Measurements from ENCODE around the gene TTLL10. TPM values are rescaled to one million over a fixed set of nuclear protein-coding genes. Genes with fewer than 3 reads are reported as not detected.
"Not testable (repeated sequence)": the region's sequence is repeated elsewhere in the genome, so short reads cannot be mapped to it uniquely, and the experiment has no call there.

The TTLL10 gene
- total RNA-seq, 2 experiments from 2014 or later: not detected

DNA sequence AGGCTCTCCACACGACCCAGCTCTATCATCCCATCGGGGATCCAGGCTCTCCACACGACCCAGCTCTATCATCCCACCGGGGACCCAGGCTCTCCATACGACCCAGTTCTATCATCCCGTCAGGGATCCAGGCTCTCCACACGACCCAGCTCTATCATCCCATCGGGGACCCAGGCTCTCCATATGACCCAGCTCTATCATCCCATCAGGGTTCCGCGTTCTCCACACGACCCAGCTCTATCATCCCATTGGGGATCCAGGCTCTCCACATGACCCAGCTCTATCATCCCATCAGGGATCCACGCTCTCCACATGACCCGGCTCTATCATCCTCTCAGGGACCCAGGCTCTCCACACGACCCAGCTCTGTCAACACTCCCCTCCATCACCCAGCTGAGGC is 20.5 kb upstream of the TTLL10 start:
- H3K4me1 Mint-ChIP-seq (ENCODE audit: low read depth); intact Hi-C loops (cut with micrococcal nuclease); H3K27me3 Mint-ChIP-seq (ENCODE audit: low read depth); H3K27ac Mint-ChIP-seq; H3K4me3 Mint-ChIP-seq; H3K36me3 Mint-ChIP-seq (ENCODE audit: low read depth); DNase-seq: not testable (repeated sequence)
- H3K9me3 Mint-ChIP-seq: peaks cover 21% of the 10 kb centered on the region
- CTCF ChIA-PET: interaction anchor here (0.7 to 0.8 kb wide), 2 partner anchors 31 to 84 kb away, joined by 3 to 5 read pairs; no protein-coding TSS in a partner anchor

DNA sequence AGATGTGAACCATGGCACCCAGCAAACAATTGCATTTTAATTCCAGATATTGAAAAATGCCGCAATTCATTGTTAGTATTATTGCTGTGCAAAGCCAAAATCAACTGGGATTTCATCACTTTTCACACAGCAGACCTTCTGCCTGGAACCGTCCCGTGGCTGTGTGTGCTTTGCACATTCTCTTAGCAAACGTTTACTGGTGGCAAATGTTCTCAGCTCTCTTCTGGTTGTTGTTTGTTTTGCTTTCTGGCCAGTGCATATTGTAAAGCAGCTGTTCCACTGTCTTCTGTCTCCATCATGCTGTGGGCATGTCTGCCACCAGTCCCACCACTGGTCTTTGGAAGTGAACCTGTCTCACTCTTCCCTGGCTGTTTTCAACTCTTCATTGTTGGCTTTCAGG is 19.8 kb upstream of the TTLL10 start:
- H3K27ac Mint-ChIP-seq: no peak overlapping the region
- no peak for DNase-seq
- intact Hi-C loops (cut with micrococcal nuclease): no loop called here
- H3K36me3 Mint-ChIP-seq (ENCODE audit: low read depth): no peaks in the 10 kb centered on the region
- H3K4me3 Mint-ChIP-seq: no peak overlapping the region
- H3K4me1 Mint-ChIP-seq (ENCODE audit: low read depth): no peaks in the 10 kb centered on the region
- peaks cover 21% of the 10 kb centered on the region for H3K9me3 Mint-ChIP-seq
- CTCF ChIA-PET: interaction anchor here (1.6 kb wide), 1 partner anchor 90 kb away, joined by 4 read pairs; no protein-coding TSS in a partner anchor
- H3K27me3 Mint-ChIP-seq (ENCODE audit: low read depth): no peaks in the 10 kb centered on the region

DNA sequence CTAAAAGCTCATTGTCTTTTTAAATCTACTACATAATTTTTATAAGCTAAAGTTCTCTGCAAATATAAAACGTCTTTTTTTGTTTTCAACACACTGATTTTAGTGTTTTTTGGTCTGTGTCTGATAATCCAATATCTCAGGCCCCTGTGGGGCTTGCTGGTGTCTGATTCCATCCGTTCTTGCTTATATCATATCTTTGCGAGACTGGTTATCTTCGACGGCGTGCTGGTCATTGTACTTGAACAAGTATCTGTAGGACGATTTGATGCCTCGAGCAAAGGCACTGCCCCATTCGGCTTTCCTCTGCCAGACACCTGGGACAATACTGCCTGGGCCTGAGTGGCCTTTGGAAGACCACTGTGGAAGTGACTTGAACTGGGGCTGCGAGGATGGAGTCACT is 18.4 kb upstream of the TTLL10 start:
- H3K4me3 Mint-ChIP-seq: no peak overlapping the region
- no peak for DNase-seq
- H3K27ac Mint-ChIP-seq: no peak overlapping the region
- H3K9me3 Mint-ChIP-seq: peaks cover 21% of the 10 kb centered on the region
- no peaks in the 10 kb centered on the region for H3K4me1 Mint-ChIP-seq (ENCODE audit: low read depth)
- CTCF ChIA-PET: interaction anchor here (1.6 kb wide), 1 partner anchor 91 kb away, joined by 4 read pairs; no protein-coding TSS in a partner anchor
- intact Hi-C loops (cut with micrococcal nuclease): loop anchor here (5.0 kb wide), 1 partner anchor 37 kb away; no protein-coding TSS in a partner anchor
- no peaks in the 10 kb centered on the region for H3K36me3 Mint-ChIP-seq (ENCODE audit: low read depth)
- no peaks in the 10 kb centered on the region for H3K27me3 Mint-ChIP-seq (ENCODE audit: low read depth)

DNA sequence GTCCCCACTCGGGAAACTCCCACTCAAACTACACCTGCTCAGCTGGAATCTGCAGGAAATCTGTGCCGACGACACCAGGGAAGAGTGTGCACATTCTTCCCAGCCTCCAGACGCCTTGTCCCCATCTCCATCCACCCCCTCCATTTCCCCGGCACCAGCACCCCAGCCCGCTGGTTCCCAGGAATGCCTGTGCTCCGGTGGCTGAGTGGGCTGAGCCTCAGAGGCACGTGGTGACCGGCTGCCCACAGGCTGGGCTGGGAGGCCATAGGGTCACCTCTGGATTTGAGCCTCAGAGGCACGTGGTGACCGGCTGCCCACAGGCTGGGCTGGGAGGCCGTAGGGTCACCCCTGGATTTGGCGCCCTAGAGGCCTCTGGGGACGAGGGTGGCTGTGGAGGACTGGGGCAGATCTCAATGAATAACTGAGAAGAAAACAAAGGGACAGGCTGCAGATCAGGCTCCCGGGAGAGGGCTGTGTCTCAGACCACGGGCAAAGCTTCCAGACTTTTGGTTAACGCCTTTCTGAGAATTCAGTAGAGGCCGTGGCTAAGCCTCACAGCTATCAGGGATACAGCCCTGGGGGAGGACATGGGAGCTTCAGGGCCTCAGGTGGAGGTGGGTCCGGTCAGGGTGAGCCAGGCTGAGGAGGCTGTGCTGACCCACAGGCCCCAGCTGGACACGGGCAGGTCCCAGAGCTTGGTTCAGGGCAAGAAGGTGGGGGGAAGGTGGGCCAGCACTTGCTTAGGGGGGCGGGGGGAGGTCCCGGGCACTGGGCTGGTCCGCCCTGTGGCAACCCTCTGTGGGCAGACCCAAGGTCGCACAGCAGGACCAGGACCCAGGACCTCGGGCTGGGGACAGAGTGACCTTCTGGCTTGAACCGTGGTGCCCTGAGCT is 17.3 kb upstream of the TTLL10 start:
- intact Hi-C loops (cut with micrococcal nuclease): loop anchor here (5.0 kb wide), 1 partner anchor 36 kb away; no protein-coding TSS in a partner anchor
- Mint-ChIP-seq H3K27me3 (ENCODE audit: low read depth) (no peaks in the 10 kb centered on the region), H3K9me3 (peaks cover 21% of the 10 kb centered on the region), H3K27ac (no peak overlapping the region), H3K36me3 (ENCODE audit: low read depth) (no peaks in the 10 kb centered on the region), H3K4me1 (ENCODE audit: low read depth) (no peaks in the 10 kb centered on the region), H3K4me3 (peak overlapping the region; percentile 52)
- no peak for DNase-seq
- CTCF ChIA-PET: interaction anchor here (1.2 kb wide), 1 partner anchor 34 kb away, joined by 4 read pairs; no protein-coding TSS in a partner anchor

DNA sequence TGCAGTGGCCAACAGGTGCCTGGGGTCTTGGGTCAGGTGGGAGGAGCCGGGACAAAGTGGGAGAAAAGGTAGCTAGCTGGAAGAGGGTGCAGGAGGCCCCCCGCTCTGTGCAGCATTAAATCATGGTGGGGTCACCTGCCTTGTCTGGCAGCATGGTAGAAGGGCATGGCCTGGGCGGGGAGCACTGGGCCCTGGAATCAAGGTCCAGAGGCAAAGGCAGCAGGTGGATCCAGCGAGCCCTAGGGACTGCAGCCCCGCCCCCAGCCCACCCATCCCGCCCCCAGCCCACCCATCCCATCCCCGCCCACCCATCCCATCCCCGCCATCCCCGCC is 16.7 kb upstream of the TTLL10 start:
- no peak for DNase-seq
- H3K36me3 Mint-ChIP-seq (ENCODE audit: low read depth): no peaks in the 10 kb centered on the region
- H3K9me3 Mint-ChIP-seq: peaks cover 21% of the 10 kb centered on the region
- no peaks in the 10 kb centered on the region for H3K27me3 Mint-ChIP-seq (ENCODE audit: low read depth)
- H3K4me3 Mint-ChIP-seq: peak overlapping the region; percentile 52
- CTCF ChIA-PET: interaction anchor here (0.6 to 1.2 kb wide), 2 partner anchors 19 to 34 kb away, joined by 3 to 4 read pairs; no protein-coding TSS in a partner anchor
- no peak overlapping the region for H3K27ac Mint-ChIP-seq
- intact Hi-C loops (cut with micrococcal nuclease): loop anchor here (5.0 kb wide), 1 partner anchor 35 kb away; no protein-coding TSS in a partner anchor
- H3K4me1 Mint-ChIP-seq (ENCODE audit: low read depth): no peaks in the 10 kb centered on the region

DNA sequence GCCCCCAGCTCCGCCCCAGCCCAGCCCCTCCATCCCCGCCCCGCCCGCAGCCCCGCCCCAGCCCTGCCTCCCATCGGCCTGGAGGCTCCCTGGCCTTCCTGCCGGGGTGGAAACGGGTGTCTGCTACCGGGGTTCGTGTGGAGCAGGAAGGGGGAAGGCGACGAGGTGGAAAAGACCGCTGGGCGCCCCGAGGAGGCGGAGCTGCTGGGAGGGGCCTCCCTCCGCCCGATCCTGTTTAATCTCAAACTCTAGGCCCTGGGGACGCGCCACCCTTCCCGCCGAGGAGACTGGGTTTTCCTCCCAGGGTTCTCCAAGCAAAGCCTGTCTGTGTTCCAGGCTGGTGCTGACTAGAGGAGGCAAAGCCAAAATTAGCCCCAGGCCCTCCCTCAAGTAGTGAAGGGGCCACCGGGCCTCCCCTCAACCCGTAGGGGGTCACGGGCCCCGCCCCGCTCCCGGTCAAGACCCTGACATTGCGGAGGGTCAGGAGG is 16.2 kb upstream of the TTLL10 start:
- intact Hi-C loops (cut with micrococcal nuclease): loop anchor here (5.0 kb wide), 1 partner anchor 35 kb away; no protein-coding TSS in a partner anchor
- Mint-ChIP-seq H3K4me3 (peak overlapping the region; percentile 75), H3K27ac (peak overlapping the region; percentile 46), H3K27me3 (ENCODE audit: low read depth) (no peaks in the 10 kb centered on the region), H3K9me3 (peaks cover 17% of the 10 kb centered on the region), H3K4me1 (ENCODE audit: low read depth) (no peaks in the 10 kb centered on the region), H3K36me3 (ENCODE audit: low read depth) (no peaks in the 10 kb centered on the region)
- CTCF ChIA-PET: interaction anchor here (0.6 to 1.2 kb wide), 2 partner anchors 19 to 35 kb away, joined by 3 to 4 read pairs; no protein-coding TSS in a partner anchor
- DNase-seq: peak; percentile 79

DNA sequence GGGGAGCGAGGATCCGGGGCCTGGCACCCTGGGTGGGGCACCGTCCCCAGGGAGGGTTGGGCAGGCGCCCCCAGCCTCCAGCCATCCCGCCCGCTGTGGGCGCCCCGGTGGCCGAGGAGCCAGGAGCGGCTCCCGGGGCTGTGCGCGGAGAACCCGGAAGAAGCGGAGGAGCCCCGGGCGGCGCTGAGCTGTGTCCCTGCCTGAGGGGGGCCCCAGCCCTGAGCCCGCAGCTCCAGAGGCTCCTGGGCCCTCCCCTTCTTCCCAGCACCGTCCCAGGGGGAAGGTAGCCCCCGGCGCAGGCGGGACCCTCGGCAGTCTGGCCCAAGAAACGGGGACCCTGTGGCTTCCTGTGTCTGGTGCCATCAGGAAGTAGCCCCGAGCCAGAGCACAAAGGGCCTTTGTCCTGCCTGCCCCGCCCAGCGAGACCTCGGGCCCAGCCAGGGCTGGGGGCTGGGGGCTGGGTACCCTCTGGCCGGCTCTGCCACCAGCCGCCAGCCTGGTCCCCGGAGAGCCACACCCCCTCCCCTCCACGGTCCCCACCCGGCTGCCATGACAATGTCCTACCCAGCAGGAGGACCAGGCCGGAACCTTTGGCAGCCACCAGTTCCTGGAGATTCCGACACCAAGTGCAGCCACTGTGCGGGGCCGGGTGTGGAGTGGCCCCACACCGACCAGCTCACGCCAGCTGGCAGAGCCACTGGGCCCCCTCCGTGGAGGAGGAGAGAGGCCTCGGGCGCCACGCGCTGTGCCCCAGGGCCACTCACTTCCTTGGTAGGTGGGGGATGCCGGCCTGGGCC is 15.6 kb upstream of the TTLL10 start:
- CTCF ChIA-PET: interaction anchor here (1.2 kb wide), 1 partner anchor 36 kb away, joined by 4 read pairs; no protein-coding TSS in a partner anchor
- Mint-ChIP-seq H3K27ac (no peak overlapping the region), H3K36me3 (ENCODE audit: low read depth) (no peaks in the 10 kb centered on the region), H3K27me3 (ENCODE audit: low read depth) (no peaks in the 10 kb centered on the region), H3K4me3 (peak overlapping the region; percentile 43), H3K9me3 (peaks cover 10% of the 10 kb centered on the region), H3K4me1 (ENCODE audit: low read depth) (no peaks in the 10 kb centered on the region)
- DNase-seq: peak; percentile 38
- intact Hi-C loops (cut with micrococcal nuclease): loop anchor here (5.0 kb wide), 1 partner anchor 34 kb away; no protein-coding TSS in a partner anchor

DNA sequence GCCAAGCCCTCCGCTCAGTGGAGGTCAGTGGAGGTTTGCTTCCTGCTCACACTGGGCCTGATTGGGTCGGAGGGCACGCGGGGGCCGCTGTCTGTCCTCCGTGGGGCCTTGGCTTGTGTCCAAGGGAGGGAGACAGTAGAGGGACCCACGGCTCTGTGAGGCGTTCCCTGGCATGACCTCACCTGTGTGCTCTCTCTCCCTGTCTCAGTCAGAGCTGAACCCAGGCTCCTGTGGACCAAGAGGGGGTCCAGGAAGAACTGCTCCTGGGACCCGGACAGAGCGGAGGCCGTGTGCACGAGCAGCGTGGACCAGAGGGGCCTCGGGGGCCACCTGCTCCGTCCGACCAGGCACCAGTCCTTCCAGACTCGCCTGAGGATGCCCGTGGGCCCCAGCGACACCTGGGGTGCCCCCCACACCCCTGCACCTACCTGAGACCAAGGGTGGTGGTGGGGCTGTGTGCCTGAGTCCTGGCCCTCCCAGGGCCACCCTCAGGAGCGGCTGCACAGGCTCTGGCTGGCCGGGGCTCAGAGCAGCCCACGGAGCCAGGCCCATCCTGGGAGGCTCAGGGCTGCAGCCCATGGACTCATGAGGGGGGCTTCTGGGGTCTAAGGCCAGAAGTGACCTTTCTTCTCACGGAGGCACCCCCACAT is 13.3 kb upstream of the TTLL10 start:
- CTCF ChIA-PET: no interaction called here

DNA sequence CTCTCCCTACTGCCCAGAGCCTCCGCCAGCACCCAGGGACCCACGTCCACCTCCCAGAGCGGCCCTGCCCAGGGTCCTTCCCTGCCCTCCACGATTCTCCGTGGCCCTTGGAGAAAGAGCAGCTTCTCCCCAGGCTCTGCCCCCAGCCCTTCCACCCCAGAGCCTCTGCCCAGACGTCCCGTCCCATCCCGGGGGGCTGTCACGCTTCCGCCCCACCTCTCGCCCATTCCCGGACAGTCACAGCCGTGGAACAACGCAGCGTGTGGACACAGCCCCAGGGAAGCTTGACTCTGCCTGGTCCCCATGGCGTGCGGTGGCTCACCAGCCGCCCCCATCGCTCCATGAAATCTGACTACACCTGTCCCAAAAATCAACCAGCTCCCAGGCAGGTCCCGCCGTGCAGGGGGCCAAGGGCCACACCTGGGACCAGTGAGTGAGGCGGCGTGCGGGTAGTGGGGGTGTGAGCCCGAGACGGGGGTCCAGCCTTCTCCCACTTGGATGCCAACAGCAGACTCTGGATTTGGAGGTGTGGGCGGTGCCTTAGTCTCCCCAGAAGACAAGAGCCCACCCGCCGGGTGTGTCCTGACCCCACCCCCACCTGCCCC is 12.5 kb upstream of the TTLL10 start:
- Mint-ChIP-seq H3K27ac (no peak overlapping the region), H3K4me1 (ENCODE audit: low read depth) (no peaks in the 10 kb centered on the region), H3K4me3 (no peak overlapping the region), H3K36me3 (ENCODE audit: low read depth) (no peaks in the 10 kb centered on the region), H3K27me3 (ENCODE audit: low read depth) (no peaks in the 10 kb centered on the region), H3K9me3 (peaks cover 2% of the 10 kb centered on the region)
- intact Hi-C loops (cut with micrococcal nuclease): no loop called here
- DNase-seq: no peak
- CTCF ChIA-PET: no interaction called here

More for the DNA sequence above, 13.3 kb upstream of the TTLL10 start:
- Mint-ChIP-seq H3K36me3 (ENCODE audit: low read depth) (no peaks in the 10 kb centered on the region), H3K4me1 (ENCODE audit: low read depth) (no peaks in the 10 kb centered on the region), H3K27me3 (ENCODE audit: low read depth) (no peaks in the 10 kb centered on the region), H3K27ac (no peak overlapping the region), H3K9me3 (peaks cover 2% of the 10 kb centered on the region), H3K4me3 (no peak overlapping the region)
- intact Hi-C loops (cut with micrococcal nuclease): no loop called here
- DNase-seq: no peak

DNA sequence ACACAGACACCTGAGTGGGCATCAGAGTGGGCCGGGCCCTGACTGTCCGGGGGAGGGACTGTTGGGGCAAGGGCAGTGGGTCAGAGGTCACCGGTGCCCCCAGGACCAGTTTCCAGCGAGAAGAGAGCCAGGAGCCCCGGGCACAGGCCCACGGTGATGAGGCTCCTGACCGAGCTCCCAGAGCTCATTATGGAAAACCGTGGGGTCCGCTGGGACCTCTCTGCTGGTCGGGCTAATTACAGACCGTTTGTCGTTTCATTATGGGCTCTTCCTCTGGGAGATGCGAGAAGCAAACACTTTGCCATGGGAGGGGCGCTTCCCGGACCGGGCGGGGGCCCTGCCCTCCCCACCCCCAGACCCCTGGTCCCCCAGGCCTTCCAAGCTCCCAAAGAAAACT is 12.0 kb upstream of the TTLL10 start:
- no peaks in the 10 kb centered on the region for H3K4me1 Mint-ChIP-seq (ENCODE audit: low read depth)
- no peak overlapping the region for H3K27ac Mint-ChIP-seq
- no peaks in the 10 kb centered on the region for H3K9me3 Mint-ChIP-seq
- intact Hi-C loops (cut with micrococcal nuclease): no loop called here
- no peaks in the 10 kb centered on the region for H3K27me3 Mint-ChIP-seq (ENCODE audit: low read depth)
- no peaks in the 10 kb centered on the region for H3K36me3 Mint-ChIP-seq (ENCODE audit: low read depth)
- CTCF ChIA-PET: no interaction called here
- H3K4me3 Mint-ChIP-seq: no peak overlapping the region
- DNase-seq: no peak

DNA sequence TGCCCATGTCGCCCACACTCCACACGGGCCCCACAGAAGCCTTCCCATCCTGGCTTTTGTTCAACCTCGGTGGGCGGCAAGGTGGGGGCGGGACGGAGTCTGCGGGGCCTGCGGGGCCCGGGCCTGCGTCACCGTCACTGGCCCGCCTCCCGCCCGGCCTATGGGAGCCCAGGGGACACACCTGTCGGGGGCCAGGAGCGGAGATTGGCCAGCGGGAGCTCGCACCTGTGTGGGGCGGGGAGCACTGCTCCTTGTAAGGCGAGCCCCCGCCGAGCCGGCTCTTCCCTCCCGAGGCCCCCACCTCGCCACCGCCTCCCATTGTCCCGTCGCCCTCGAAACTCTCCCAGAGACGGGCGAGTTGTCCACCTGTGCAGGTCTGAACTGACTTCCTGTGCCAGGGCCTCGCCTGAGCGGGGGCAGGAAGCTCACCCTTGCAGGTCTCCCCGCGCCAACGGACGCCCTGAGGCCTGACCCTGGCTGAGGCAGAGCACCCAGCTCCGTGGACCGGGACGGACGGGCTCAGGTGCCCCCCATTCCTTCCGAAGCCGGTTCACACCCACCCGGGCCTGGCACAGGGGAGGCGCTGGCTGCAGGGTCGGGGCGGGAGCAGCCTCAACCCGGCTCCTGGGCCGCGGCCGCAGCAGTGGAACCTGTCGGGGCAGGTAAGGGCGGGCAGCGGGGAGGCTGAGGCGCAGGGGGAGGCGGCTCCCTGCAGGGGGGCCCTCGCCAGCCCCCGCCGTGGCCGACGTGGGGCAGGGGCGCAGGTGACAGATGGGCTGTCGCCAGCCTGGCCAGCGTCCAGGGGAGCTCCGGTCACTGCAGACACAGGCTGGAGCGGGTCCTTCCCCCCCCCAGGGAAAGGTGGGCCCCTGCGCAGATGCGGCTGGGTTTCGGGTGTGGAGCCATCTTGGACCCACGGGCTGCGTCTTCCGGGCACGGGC is 10.8 kb upstream of the TTLL10 start:
- Mint-ChIP-seq H3K27ac (no peak overlapping the region), H3K4me1 (ENCODE audit: low read depth) (no peaks in the 10 kb centered on the region), H3K27me3 (ENCODE audit: low read depth) (no peaks in the 10 kb centered on the region), H3K9me3 (no peaks in the 10 kb centered on the region), H3K36me3 (ENCODE audit: low read depth) (no peaks in the 10 kb centered on the region), H3K4me3 (no peak overlapping the region)
- intact Hi-C loops (cut with micrococcal nuclease): no loop called here
- CTCF ChIA-PET: no interaction called here
- no peak for DNase-seq

Data from activated naive CD4-positive, alpha-beta T cell treated with anti-CD3 and anti-CD28 coated beads for 36 hours (primary cell).